CD4-positive, alpha-beta T cell treated with Interleukin-4 for 4 hours (primary cell): ENCODE data around the gene IFT122.

Experiments used
- DNase-seq: peaks from one replicate; pipeline ENCODE4 v3.0.0-alpha.2; 2020

Gene IFT122

GRCh38 chr3:129547241-129547640 is 107.2 kb downstream of the IFT122 start:
- no peak for DNase-seq

GRCh38 chr3:129548104-129548965 is 108.3 kb downstream of the IFT122 start:
- DNase-seq = no peak

- no peak for DNase-seq
Observed at GRCh38 chr3:129549006-129549800, 109.2 kb downstream of the IFT122 start.

- DNase-seq = no peak
Observed at GRCh38 chr3:129549805-129550204, 109.8 kb downstream of the IFT122 start.

- DNase-seq = no peak
Observed at GRCh38 chr3:129552287-129553050, 112.4 kb downstream of the IFT122 start.

GRCh38 chr3:129553171-129553570 is 113.1 kb downstream of the IFT122 start:
- DNase-seq = no peak

- DNase-seq = no peak
Observed at GRCh38 chr3:129553719-129554118, 113.7 kb downstream of the IFT122 start.

GRCh38 chr3:129554356-129555152 is 114.5 kb downstream of the IFT122 start:
- DNase-seq = no peak

GRCh38 chr3:129555153-129555550 is 115.1 kb downstream of the IFT122 start:
- no peak for DNase-seq

- no peak for DNase-seq
Observed at GRCh38 chr3:129555616-129556357, 115.8 kb downstream of the IFT122 start.

- no peak for DNase-seq
Observed at GRCh38 chr3:129556358-129556695, 116.3 kb downstream of the IFT122 start.

GRCh38 chr3:129556890-129557547 is 117.0 kb downstream of the IFT122 start:
- DNase-seq = no peak

- DNase-seq = no peak
Observed at GRCh38 chr3:129557548-129557894, 117.5 kb downstream of the IFT122 start.

GRCh38 chr3:129558081-129558771 is 118.2 kb downstream of the IFT122 start:
- no peak for DNase-seq

GRCh38 chr3:129558772-129559564 is 118.9 kb downstream of the IFT122 start:
- DNase-seq = no peak

- no peak for DNase-seq
Observed at GRCh38 chr3:129559565-129560079, 119.6 kb downstream of the IFT122 start.

GRCh38 chr3:129560269-129560787 is 120.3 kb downstream of the IFT122 start:
- DNase-seq = no peak

- DNase-seq = no peak
Observed at GRCh38 chr3:129560911-129561594, 121.0 kb downstream of the IFT122 start.
